Motor neuron (in vitro differentiated cells): Measurements from ENCODE around the gene TMEM63B. TPM values are rescaled to one million over a fixed set of nuclear protein-coding genes. Genes with fewer than 3 reads are reported as not detected.
A peak's percentile ranks its signal among the peaks of the same experiment; 100 is the strongest.

Experiments used
- ATAC-seq, 8 experiments: fragments of 200-7000 bp; cut with Tn5 transposase; replicated peaks in 6 of 8; 2 replicates each; pipeline ENCODE4 v1.8.0; 2021; ENCODE audit warnings: mild to moderate bottlenecking in 8 of 8, moderate library complexity in 8 of 8
- H3K27ac ChIP-seq, 2 donors: fragments of 250-450 bp; sonication (Bioruptor Pico); 2 replicates each; pipeline ENCODE4 v1.9.0; 2021; ENCODE audit warnings: antibody characterized with exemption in 2 of 2, mild to moderate bottlenecking in 2 of 2, moderate library complexity in 1 of 2
- H3K4me1 ChIP-seq, 2 donors: fragments of 250-450 bp; sonication (Bioruptor Pico); replicated peaks in 1 of 2; 2 replicates each; pipeline ENCODE4 v1.6.1; 2021; ENCODE audit warnings: antibody characterized with exemption in 2 of 2, mild to moderate bottlenecking in 2 of 2, moderate library complexity in 1 of 2
- H3K4me3 ChIP-seq, 5 donors: fragments of 250-450 bp; sonication (Bioruptor Pico); 2 replicates each; pipeline ENCODE4 v1.9.0; 2021; ENCODE audit warnings: antibody characterized with exemption in 5 of 5, mild to moderate bottlenecking in 5 of 5, moderate library complexity in 4 of 5
- whole genome bisulfite sequencing, 10 experiments: fragments of 450-650 bp; shearing (Covaris generic); methylation state at CpG; one replicate each; pipeline ENCODE4 v1.0.0; 2022; 5-methylcytosine and 5-hydroxymethylcytosine counted together
- in situ Hi-C, 9 experiments: fragments of 400-800 bp; cut with MboI; loops; one replicate each; pipeline ENCODE4 v1.15.0; 2021; ENCODE audit warnings: low sequenced_read_pairs in 9 of 9, low pct_unique_long_range_greater_than_20kb in 2 of 9; ENCODE audit not compliant: unreplicated experiment in 9 of 9
- total RNA-seq, 8 experiments: library from RNA; unstranded; fragments of 300-600 nt; gene quantifications; 2 replicates each; pipeline versions ENCODE4 v1.2.3 to v1.2.4, GENCODE V29; 2022

TMEM63B gene
- total RNA-seq, 8 experiments from 2014 or later, result 29.1 to 51.4 (median 38.5) TPM

DNA sequence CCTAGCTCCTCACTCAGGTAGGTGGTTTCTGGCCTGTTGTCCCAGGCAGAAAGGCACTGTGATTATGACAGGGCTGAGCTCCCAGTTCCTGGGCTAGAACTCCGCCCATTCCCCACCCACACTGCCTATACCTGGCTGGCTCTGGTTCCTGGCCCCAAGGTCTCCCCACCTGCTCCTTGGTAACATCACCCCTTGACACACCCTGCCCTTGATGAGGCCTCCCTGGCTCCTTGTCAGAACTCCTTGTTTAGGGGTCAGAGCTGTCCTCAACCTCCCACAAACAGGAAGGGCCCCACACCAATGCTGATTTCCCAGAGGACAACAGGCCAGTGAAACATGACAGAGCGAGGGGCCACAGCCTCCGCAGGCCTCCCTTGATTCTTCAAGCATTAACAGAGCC lies 73.8 kb downstream of the TMEM63B start:
- H3K4me3 ChIP-seq, result no peak overlapping the region
- ATAC-seq, result no peak
- no peak overlapping the region for H3K27ac ChIP-seq
- in situ Hi-C loops, result no loop called here
- H3K4me1 ChIP-seq, result peaks cover 0 to 6% of the 10 kb centered on the region in 2 donors
- 89% methylated on average over 3 of the region's 3 CpGs; no CpG with 5 or more reads in 9 of the 10 experiments for whole genome bisulfite sequencing, 10 experiments

DNA sequence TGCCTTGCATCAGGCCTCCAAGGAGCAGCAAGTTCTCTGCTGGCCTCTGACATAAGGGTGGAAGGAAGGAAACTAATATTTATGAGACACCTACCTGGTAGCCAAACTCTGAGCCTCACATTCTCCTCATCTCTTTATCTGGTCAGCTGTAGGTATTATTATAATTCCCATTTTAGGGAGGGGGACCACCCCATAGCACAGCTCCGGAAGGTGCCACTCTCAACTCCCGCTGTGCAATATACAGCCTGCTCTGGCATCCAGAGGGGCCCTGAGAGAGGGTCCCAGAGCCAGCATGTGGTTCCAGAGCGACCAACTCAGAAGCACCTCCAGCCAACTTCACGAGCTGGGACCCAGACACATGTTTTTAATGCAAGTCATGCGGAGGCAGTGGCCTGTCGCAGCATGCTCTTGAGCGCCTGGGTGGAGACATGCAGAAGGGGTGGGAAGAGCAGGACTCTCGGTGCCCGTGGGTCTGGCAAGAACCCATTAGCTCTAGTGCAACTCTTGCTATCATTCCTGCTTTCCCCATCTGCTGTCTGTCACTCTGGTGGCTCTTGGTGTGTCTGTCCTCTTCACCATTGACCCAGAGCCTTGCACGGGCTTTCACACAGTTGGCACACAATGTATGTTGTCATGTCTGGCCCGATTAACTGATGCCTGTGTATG lies 74.4 kb downstream of the TMEM63B start:
- peak in 2 of 8 experiments; percentile 69 to 81 for ATAC-seq
- Histone ChIP-seq H3K4me1 (peaks cover 2 to 11% of the 10 kb centered on the region in 2 donors), H3K27ac (no peak overlapping the region), H3K4me3 (no peak overlapping the region)
- 10 to 93% (median 89%) methylated on average over 2 to 7 of the region's 11 CpGs; no CpG with 5 or more reads in 4 of the 10 experiments for WGBS, 10 experiments
- in situ Hi-C loops, result no loop called here

DNA sequence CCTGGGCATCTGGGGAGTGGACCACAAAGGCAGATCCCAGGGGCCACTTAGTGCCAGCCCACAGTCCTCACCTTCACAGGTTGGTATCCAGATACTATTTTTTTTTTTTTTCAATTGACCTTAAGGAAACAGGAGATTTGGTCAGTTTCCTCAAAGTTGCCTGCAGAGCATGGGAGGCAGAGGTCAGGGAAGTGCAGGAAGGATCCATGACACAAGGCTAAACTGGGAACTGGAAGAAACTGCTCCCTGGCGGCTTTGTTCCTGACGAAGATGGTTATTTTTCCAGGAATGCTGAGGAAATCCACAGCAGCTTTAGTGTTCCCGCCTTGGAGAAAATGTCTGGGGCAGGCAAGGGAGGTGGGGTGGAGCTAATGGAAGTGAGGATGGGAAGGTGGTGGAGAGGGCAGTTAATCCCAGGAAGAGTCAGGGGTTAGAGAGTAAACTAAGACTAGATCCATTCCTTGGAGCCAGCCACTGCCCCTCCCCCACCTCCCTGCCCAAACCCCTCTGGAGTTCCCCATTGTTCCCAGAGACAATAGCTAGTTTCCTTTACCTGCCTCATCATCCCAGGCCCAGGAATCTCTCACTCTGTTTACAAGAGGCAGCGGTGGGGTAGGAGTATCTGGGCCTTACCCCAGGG lies 75.1 kb downstream of the TMEM63B start:
- WGBS, 10 experiments, result 57 to 92% (median 83%) methylated on average over 1 to 4 of the region's 4 CpGs; no CpG with 5 or more reads in 5 of the 10 experiments
- ATAC-seq, result no peak
- H3K4me1 ChIP-seq, result peaks cover 5 to 14% of the 10 kb centered on the region in 2 donors
- in situ Hi-C loops, result no loop called here
- no peak overlapping the region for H3K27ac ChIP-seq
- H3K4me3 ChIP-seq, result no peak overlapping the region

DNA sequence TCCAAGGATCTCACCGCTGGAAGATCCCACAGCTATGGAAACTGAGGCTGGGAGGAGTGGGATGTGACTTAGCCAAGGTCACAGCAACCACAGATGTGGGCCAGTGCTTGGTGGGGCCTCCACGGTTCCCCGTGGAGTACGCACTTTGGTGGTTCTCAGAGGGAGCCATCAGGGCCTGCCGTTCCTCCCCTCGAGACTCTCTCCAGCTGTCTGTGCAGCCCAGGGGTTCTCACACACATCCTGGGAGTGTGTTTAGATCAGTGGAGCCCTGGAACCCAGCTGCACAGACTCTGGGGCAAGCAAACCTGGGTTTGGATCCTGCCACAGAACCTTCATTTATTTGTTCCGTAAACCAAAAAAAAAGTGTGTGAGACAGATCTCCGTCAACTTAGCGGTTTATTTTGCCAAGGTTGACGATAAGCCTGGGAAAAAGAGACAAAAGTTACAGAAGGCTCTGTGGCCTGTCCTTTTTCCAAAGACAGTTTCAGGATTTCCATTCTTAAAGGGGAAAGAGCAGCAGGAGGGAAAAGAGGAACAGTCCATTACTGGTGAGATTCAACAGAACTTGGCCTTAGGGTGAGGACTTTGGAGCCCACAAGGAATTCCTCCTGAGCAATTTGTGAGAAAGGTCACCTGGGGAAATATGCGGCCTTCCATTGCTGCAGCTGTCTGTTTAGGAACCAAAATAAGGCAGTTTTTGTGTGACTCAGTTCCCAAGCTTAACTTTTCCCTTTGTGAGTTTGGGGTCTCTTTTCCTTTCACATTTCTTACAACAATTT lies 75.8 kb downstream of the TMEM63B start:
- in situ Hi-C loops, result no loop called here
- Histone ChIP-seq H3K4me1 (peaks cover 5 to 14% of the 10 kb centered on the region in 2 donors), H3K27ac (no peak overlapping the region), H3K4me3 (no peak overlapping the region)
- ATAC-seq, result no peak
- WGBS, 10 experiments, result 70 to 100% (median 91%) methylated on average over 1 to 7 of the region's 11 CpGs

DNA sequence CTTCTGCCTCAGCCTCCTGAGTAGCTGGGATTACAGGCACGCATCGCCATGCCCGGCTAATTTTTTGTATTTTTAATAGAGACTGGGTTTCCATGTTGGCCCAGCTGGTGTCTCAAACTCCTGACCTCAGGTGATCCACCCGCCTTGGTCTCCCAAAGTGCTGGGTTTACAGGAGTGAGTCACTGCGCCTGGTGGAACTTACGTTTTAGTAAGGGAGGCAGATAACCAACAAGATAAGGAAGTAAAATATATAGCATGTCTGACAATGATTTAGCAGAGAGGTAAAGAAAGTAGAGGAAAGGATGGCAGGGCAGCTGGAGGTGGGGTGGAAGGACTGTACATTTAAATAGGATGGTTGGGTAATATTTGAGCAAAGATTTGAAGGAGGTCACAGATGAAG lies 76.6 kb downstream of the TMEM63B start:
- peaks cover 5 to 14% of the 10 kb centered on the region in 2 donors for H3K4me1 ChIP-seq
- H3K4me3 ChIP-seq, result no peak overlapping the region
- in situ Hi-C loops, result no loop called here
- no peak overlapping the region for H3K27ac ChIP-seq
- no peak for ATAC-seq
- 84 to 100% (median 97%) methylated on average over 1 to 5 of the region's 6 CpGs; no CpG with 5 or more reads in 2 of the 10 experiments for WGBS, 10 experiments

Other genes with a start within 250 kb of the TMEM63B start
- 10 to 100 TPM; 34.3 to 82.4 (median 56.0) TPM for gene MRPL14, start 102 bp upstream of the TMEM63B start, total RNA-seq
- under 1 TPM in 3 of 8 experiments, not detected in 5; 0.13 to 0.71 (median 0.20) TPM for gene CAPN11, start 31.3 kb downstream of the TMEM63B start, total RNA-seq
- under 1 TPM in 2 of 8 experiments, not detected in 6; 0.27 to 0.38 TPM for gene MYMX, start 89.4 kb downstream of the TMEM63B start, total RNA-seq
- 10 to 100 TPM in 7 of 8 experiments, 1 to 10 TPM in 1; 3.8 to 58.8 (median 24.4) TPM for gene SLC29A1, start 96.0 kb downstream of the TMEM63B start, total RNA-seq
- gene HSP90AB1, start 119.5 kb downstream of the TMEM63B start, total RNA-seq, result 1,000 to 10,000 TPM in 1 of 8 experiments, 100 to 1,000 TPM in 7; 588 to 1,345 (median 878) TPM
- 10 to 100 TPM; 14.4 to 53.7 (median 41.0) TPM for gene SLC35B2, start 130.0 kb downstream of the TMEM63B start, total RNA-seq
- 10 to 100 TPM in 1 of 8 experiments, 1 to 10 TPM in 7; 5.0 to 10.6 (median 8.0) TPM for gene NFKBIE, start 138.0 kb downstream of the TMEM63B start, total RNA-seq
- 10 to 100 TPM in 5 of 8 experiments, 1 to 10 TPM in 1, under 1 TPM in 2; 0.41 to 21.4 (median 14.3) TPM for gene TMEM151B, start 142.9 kb downstream of the TMEM63B start, total RNA-seq
- 10 to 100 TPM in 6 of 8 experiments, 1 to 10 TPM in 2; 6.5 to 19.5 (median 11.5) TPM for gene AARS2, start 185.8 kb downstream of the TMEM63B start, total RNA-seq
- not detected for gene SPATS1, start 215.1 kb downstream of the TMEM63B start, total RNA-seq